Suprapubic skin (tissue), 4 donors: ENCODE data around the gene GTF3C5. TPM values are rescaled to one million over a fixed set of nuclear protein-coding genes. Genes with fewer than 3 reads are reported as not detected.
"Not testable (repeated sequence)": the region's sequence is repeated elsewhere in the genome, so short reads cannot be mapped to it uniquely, and the experiment has no call there.

Source experiments
- DNase-seq, 2 donors: peaks; one replicate each; pipeline ENCODE4 v3.0.0-alpha.2; 2019; ENCODE audit warnings: low spot score in 2 of 2
- H3K27ac ChIP-seq: fragments of 200-600 bp; sonication (generic); one replicate; pipeline ENCODE4 v1.5.1; 2019
- H3K27me3 ChIP-seq: fragments of 200-600 bp; sonication (generic); one replicate; pipeline ENCODE4 v1.5.1; 2019
- H3K36me3 ChIP-seq: fragments of 200-600 bp; sonication (generic); one replicate; pipeline ENCODE4 v1.5.1; 2019
- H3K4me1 ChIP-seq: fragments of 200-600 bp; sonication (generic); one replicate; pipeline ENCODE4 v1.5.1; 2019
- H3K4me3 ChIP-seq: fragments of 200-600 bp; sonication (generic); one replicate; pipeline ENCODE4 v1.5.1; 2019; ENCODE audit warnings: mild to moderate bottlenecking
- H3K9me3 ChIP-seq: fragments of 200-600 bp; sonication (generic); one replicate; pipeline ENCODE4 v1.5.1; 2019
- EP300 ChIP-seq: sonication (generic); formaldehyde crosslinking; IDR thresholded peaks from one replicate; pipeline ENCODE4 v1.6.1; 2017; ENCODE audit warnings: antibody characterized with exemption
- POLR2A ChIP-seq, 2 donors: fragments of 450-650 bp; IDR thresholded peaks; one replicate each; pipeline ENCODE4 v1.6.1; 2017; ENCODE audit warnings: antibody characterized with exemption in 2 of 2, mild to moderate bottlenecking in 2 of 2, moderate library complexity in 2 of 2
- POLR2AphosphoS5 ChIP-seq, 3 donors: sonication (generic); formaldehyde crosslinking; IDR thresholded peaks; one replicate each; pipeline ENCODE4 v1.6.1; 2017; ENCODE audit warnings: antibody characterized with exemption in 3 of 3
- WGBS: methylation state at CpG from one replicate; pipeline ENCODE4 v1.1.5; 2018; 5-methylcytosine and 5-hydroxymethylcytosine counted together
- total RNA-seq, 4 donors: library from RNA; depleted of rRNA; stranded (reverse); fragments of >200 nt; gene quantifications; one replicate each; pipeline ENCODE4 v1.1.0, GENCODE V29; 2016
- TF ChIP-seq, protein P1 (sequence below), 2 donors: fragments of 200-600 bp in 1 of 2; fragments of 450-650 bp in 1 of 2; sonication (generic) in 1 of 2; IDR thresholded peaks; one replicate each; pipeline ENCODE4 v1.5.1; 2016 to 2019; ENCODE audit warnings: antibody characterized with exemption in 2 of 2, mild to moderate bottlenecking in 1 of 2, moderate library complexity in 1 of 2

Gene GTF3C5
- total RNA-seq, 4 donors from 2014 or later = 55.8 to 103 (median 63.1) TPM

- Histone ChIP-seq H3K36me3 (no peaks in the 10 kb centered on the region), H3K9me3 (no peaks in the 10 kb centered on the region), H3K4me3 (no peak overlapping the region), H3K27me3 (peaks cover 34% of the 10 kb centered on the region), H3K27ac (no peak overlapping the region), H3K4me1 (peaks cover 18% of the 10 kb centered on the region)
- peak in 1 of 2 donors; percentile 47 for DNase-seq
- WGBS = 100% methylated on average over 3 of the region's 13 CpGs
- TF ChIP-seq, protein P1, sequence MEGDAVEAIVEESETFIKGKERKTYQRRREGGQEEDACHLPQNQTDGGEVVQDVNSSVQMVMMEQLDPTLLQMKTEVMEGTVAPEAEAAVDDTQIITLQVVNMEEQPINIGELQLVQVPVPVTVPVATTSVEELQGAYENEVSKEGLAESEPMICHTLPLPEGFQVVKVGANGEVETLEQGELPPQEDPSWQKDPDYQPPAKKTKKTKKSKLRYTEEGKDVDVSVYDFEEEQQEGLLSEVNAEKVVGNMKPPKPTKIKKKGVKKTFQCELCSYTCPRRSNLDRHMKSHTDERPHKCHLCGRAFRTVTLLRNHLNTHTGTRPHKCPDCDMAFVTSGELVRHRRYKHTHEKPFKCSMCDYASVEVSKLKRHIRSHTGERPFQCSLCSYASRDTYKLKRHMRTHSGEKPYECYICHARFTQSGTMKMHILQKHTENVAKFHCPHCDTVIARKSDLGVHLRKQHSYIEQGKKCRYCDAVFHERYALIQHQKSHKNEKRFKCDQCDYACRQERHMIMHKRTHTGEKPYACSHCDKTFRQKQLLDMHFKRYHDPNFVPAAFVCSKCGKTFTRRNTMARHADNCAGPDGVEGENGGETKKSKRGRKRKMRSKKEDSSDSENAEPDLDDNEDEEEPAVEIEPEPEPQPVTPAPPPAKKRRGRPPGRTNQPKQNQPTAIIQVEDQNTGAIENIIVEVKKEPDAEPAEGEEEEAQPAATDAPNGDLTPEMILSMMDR (IDR thresholded peaks at IDR 0.05) = no peak
- no peak for TF ChIP-seq POLR2AphosphoS5 (IDR thresholded peaks at IDR 0.05)
- TF ChIP-seq EP300 = no peak
- no peak for TF ChIP-seq POLR2A (IDR thresholded peaks at IDR 0.05)
These were observed 41.8 kb upstream of the GTF3C5 start for GRCh38 chr9:132989014-132989310.

GRCh38 chr9:132989414-132989996, 41.3 kb upstream of the GTF3C5 start:
- DNase-seq = no peak
- H3K36me3 ChIP-seq = no peaks in the 10 kb centered on the region
- no peaks in the 10 kb centered on the region for H3K9me3 ChIP-seq
- H3K27me3 ChIP-seq = peaks cover 32% of the 10 kb centered on the region
- no peak overlapping the region for H3K27ac ChIP-seq
- H3K4me1 ChIP-seq = peaks cover 23% of the 10 kb centered on the region
- no peak for TF ChIP-seq EP300
- TF ChIP-seq, protein P1 (IDR thresholded peaks at IDR 0.05) = no peak
- no peak for TF ChIP-seq POLR2AphosphoS5 (IDR thresholded peaks at IDR 0.05)
- TF ChIP-seq POLR2A (IDR thresholded peaks at IDR 0.05) = no peak
- 83% methylated on average over 13 of the region's 23 CpGs for WGBS
- no peak overlapping the region for H3K4me3 ChIP-seq

GRCh38 chr9:132989998-132990557, 40.7 kb upstream of the GTF3C5 start:
- not testable (repeated sequence) for H3K9me3 ChIP-seq, H3K27ac ChIP-seq, DNase-seq, H3K4me3 ChIP-seq, H3K36me3 ChIP-seq
- 77% methylated on average over 4 of the region's 4 CpGs for WGBS
- H3K4me1 ChIP-seq = peaks cover 29% of the 10 kb centered on the region
- H3K27me3 ChIP-seq = peaks cover 32% of the 10 kb centered on the region

GRCh38 chr9:132990781-132991180, 40.0 kb upstream of the GTF3C5 start:
- H3K4me3 ChIP-seq = no peak overlapping the region
- H3K4me1 ChIP-seq = peaks cover 31% of the 10 kb centered on the region
- no peak overlapping the region for H3K27ac ChIP-seq
- H3K9me3 ChIP-seq = no peaks in the 10 kb centered on the region
- DNase-seq = no peak
- 80% methylated on average over 2 of the region's 14 CpGs for WGBS
- H3K27me3 ChIP-seq = peaks cover 28% of the 10 kb centered on the region
- TF ChIP-seq POLR2A (IDR thresholded peaks at IDR 0.05) (no peak), EP300 (no peak), POLR2AphosphoS5 (IDR thresholded peaks at IDR 0.05) (no peak)
- TF ChIP-seq, protein P1 (IDR thresholded peaks at IDR 0.05) = no peak
- no peaks in the 10 kb centered on the region for H3K36me3 ChIP-seq

GRCh38 chr9:132991351-132992300, 39.2 kb upstream of the GTF3C5 start:
- H3K4me1 ChIP-seq = peaks cover 26% of the 10 kb centered on the region
- no peak overlapping the region for H3K27ac ChIP-seq
- H3K9me3 ChIP-seq = no peaks in the 10 kb centered on the region
- peaks cover 32% of the 10 kb centered on the region for H3K27me3 ChIP-seq
- no peaks in the 10 kb centered on the region for H3K36me3 ChIP-seq
- no peak for DNase-seq
- TF ChIP-seq EP300 (no peak), POLR2AphosphoS5 (IDR thresholded peaks at IDR 0.05) (no peak)
- TF ChIP-seq, protein P1 (IDR thresholded peaks at IDR 0.05) = no peak
- no peak overlapping the region for H3K4me3 ChIP-seq
- WGBS = 53% methylated on average over 14 of the region's 16 CpGs
